Smooth muscle cell (in vitro differentiated cells): ENCODE results near the gene PTPRN2. TPM values are rescaled to one million over a fixed set of nuclear protein-coding genes. Genes with fewer than 3 reads are reported as not detected.

Experiments used
- DNase-seq: peaks from one replicate; lab custom pipeline; 2025; ENCODE audit not compliant: unreplicated experiment; lab: John Stamatoyannopoulos, UW
- H2AFZ ChIP-seq: fragments of 200-600 bp; sonication (generic); 2 replicates; pipeline ENCODE4 v1.6.0; 2016; ENCODE audit warnings: antibody characterized with exemption, low read depth, mild to moderate bottlenecking
- H3F3A ChIP-seq: fragments of 200-600 bp; sonication (generic); 2 replicates; pipeline ENCODE4 v1.6.0; 2017; ENCODE audit warnings: antibody characterized with exemption, low read depth
- H3K27ac ChIP-seq: fragments of 200-600 bp; sonication (generic); 2 replicates; pipeline ENCODE4 v1.5.1; 2016; ENCODE audit warnings: low read depth, mild to moderate bottlenecking
- H3K27me3 ChIP-seq: fragments of 200-600 bp; sonication (generic); 2 replicates; pipeline ENCODE4 v1.6.1; 2016; ENCODE audit warnings: low read depth, mild to moderate bottlenecking
- H3K36me3 ChIP-seq: fragments of 200-600 bp; sonication (generic); 2 replicates; pipeline ENCODE4 v1.5.1; 2016; ENCODE audit warnings: low read depth
- H3K4me1 ChIP-seq: fragments of 200-600 bp; sonication (generic); 2 replicates; pipeline ENCODE4 v1.5.1; 2016; ENCODE audit warnings: low read depth
- H3K4me2 ChIP-seq: fragments of 200-600 bp; sonication (generic); 2 replicates; pipeline ENCODE4 v1.6.0; 2016; ENCODE audit warnings: mild to moderate bottlenecking
- H3K4me3 ChIP-seq: fragments of 200-600 bp; sonication (generic); 2 replicates; pipeline ENCODE4 v1.5.1; 2016; ENCODE audit warnings: mild to moderate bottlenecking
- H3K79me2 ChIP-seq: fragments of 200-600 bp; sonication (generic); 2 replicates; pipeline ENCODE4 v1.6.0; 2016; ENCODE audit warnings: low read depth, mild to moderate bottlenecking
- H3K9ac ChIP-seq: fragments of 200-600 bp; sonication (generic); 2 replicates; pipeline ENCODE4 v1.6.0; 2016; ENCODE audit warnings: low read depth
- H3K9me3 ChIP-seq: fragments of 200-600 bp; sonication (generic); replicated peaks from 2 replicates; pipeline ENCODE4 v1.5.1; 2016; ENCODE audit warnings: low read depth
- H4K20me1 ChIP-seq: fragments of 200-600 bp; sonication (generic); 2 replicates; pipeline ENCODE4 v1.6.0; 2016; ENCODE audit warnings: low read depth
- WGBS: methylation state at CpG from one replicate; pipeline ENCODE4 v1.1.7; 2016; ENCODE audit warnings: low lambda C conversion rate; 5-methylcytosine and 5-hydroxymethylcytosine counted together
- polyA plus RNA-seq: library from polyadenylated mRNA; unstranded; fragments of >200 nt; fragmentation: Nextera tagmentation; extraction: Ambion mirVana; gene quantifications from 2 replicates; pipeline ENCODE4 v1.2.1, GENCODE V29; 2016
- total RNA-seq: library from RNA; depleted of rRNA; stranded (reverse); fragments of >200 nt; gene quantifications from 2 replicates; pipeline ENCODE4 v1.2.3, GENCODE V29; 2014
- TF ChIP-seq, protein P1 (sequence below): fragments of 200-600 bp; sonication (generic); IDR thresholded peaks from 2 replicates; pipeline ENCODE4 v1.5.1; 2017; ENCODE audit warnings: borderline replicate concordance, mild to moderate bottlenecking, antibody characterized with exemption; ENCODE audit not compliant: insufficient read depth, poor library complexity, severe bottlenecking

The PTPRN2 gene
- total and polyA plus RNA-seq, 2 experiments from 2014 or later = 0.09 to 0.87 TPM

DNA sequence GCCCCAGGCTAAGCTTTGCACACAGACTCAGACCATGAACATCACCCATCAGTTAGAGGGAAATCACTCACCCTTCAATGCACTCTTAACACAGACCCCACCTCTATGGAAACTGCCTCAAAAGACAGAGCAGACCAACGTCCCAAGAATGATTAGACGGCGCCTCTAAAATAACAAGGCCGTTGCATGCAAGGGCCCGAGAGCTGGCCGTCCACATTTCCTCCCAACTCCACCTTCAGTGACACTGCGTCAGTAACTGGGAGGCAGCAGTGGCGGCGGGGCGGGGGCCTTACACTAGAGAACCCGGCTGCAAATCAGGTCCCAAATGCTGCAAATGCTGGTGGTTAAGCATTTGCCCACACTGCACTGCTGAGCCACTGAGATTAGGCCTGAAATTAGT lies 115.0 kb downstream of the PTPRN2 start:
- 92% methylated on average over 11 of the region's 11 CpGs for WGBS
- DNase-seq = no peak
- no peaks in the 10 kb centered on the region for H4K20me1 ChIP-seq
- H2AFZ ChIP-seq = no peak overlapping the region
- no peaks in the 10 kb centered on the region for H3F3A ChIP-seq
- no peak overlapping the region for H3K27ac ChIP-seq
- no peaks in the 10 kb centered on the region for H3K27me3 ChIP-seq
- H3K36me3 ChIP-seq = no peaks in the 10 kb centered on the region
- no peak overlapping the region for H3K9ac ChIP-seq
- no peak overlapping the region for H3K4me3 ChIP-seq
- no peaks in the 10 kb centered on the region for H3K79me2 ChIP-seq
- TF ChIP-seq, protein P1, sequence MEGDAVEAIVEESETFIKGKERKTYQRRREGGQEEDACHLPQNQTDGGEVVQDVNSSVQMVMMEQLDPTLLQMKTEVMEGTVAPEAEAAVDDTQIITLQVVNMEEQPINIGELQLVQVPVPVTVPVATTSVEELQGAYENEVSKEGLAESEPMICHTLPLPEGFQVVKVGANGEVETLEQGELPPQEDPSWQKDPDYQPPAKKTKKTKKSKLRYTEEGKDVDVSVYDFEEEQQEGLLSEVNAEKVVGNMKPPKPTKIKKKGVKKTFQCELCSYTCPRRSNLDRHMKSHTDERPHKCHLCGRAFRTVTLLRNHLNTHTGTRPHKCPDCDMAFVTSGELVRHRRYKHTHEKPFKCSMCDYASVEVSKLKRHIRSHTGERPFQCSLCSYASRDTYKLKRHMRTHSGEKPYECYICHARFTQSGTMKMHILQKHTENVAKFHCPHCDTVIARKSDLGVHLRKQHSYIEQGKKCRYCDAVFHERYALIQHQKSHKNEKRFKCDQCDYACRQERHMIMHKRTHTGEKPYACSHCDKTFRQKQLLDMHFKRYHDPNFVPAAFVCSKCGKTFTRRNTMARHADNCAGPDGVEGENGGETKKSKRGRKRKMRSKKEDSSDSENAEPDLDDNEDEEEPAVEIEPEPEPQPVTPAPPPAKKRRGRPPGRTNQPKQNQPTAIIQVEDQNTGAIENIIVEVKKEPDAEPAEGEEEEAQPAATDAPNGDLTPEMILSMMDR = no peak
- H3K4me2 ChIP-seq = no peak overlapping the region
- H3K9me3 ChIP-seq = no peaks in the 10 kb centered on the region
- H3K4me1 ChIP-seq = peaks cover 8% of the 10 kb centered on the region

- H3K4me2 ChIP-seq = no peak overlapping the region
- H2AFZ ChIP-seq = no peak overlapping the region
- no peaks in the 10 kb centered on the region for H3K36me3 ChIP-seq
- no peaks in the 10 kb centered on the region for H3K27me3 ChIP-seq
- TF ChIP-seq, protein P1 = no peak
- no peak overlapping the region for H3K4me3 ChIP-seq
- no peak overlapping the region for H3K9ac ChIP-seq
- no peak overlapping the region for H3K27ac ChIP-seq
- no peaks in the 10 kb centered on the region for H3K9me3 ChIP-seq
- WGBS = 96% methylated on average over 18 of the region's 18 CpGs
- no peaks in the 10 kb centered on the region for H3F3A ChIP-seq
- no peaks in the 10 kb centered on the region for H4K20me1 ChIP-seq
- H3K4me1 ChIP-seq = peaks cover 11% of the 10 kb centered on the region
- no peak for DNase-seq
- H3K79me2 ChIP-seq = no peaks in the 10 kb centered on the region
Observed at GRCh38 chr7:158471716-158472115, 115.9 kb downstream of the PTPRN2 start.

GRCh38 chr7:158470336-158470735 lies 117.3 kb downstream of the PTPRN2 start:
- TF ChIP-seq, protein P1 = no peak
- Histone ChIP-seq H3K79me2 (no peaks in the 10 kb centered on the region), H3K4me2 (no peak overlapping the region), H2AFZ (no peak overlapping the region), H4K20me1 (no peaks in the 10 kb centered on the region), H3K9me3 (no peaks in the 10 kb centered on the region), H3K4me3 (no peak overlapping the region), H3F3A (no peaks in the 10 kb centered on the region), H3K36me3 (no peaks in the 10 kb centered on the region), H3K9ac (no peak overlapping the region), H3K27me3 (no peaks in the 10 kb centered on the region), H3K4me1 (peaks cover 11% of the 10 kb centered on the region), H3K27ac (no peak overlapping the region)
- 75% methylated on average over 16 of the region's 16 CpGs for WGBS
- no peak for DNase-seq

- no peak overlapping the region for H3K9ac ChIP-seq
- no peaks in the 10 kb centered on the region for H3K79me2 ChIP-seq
- TF ChIP-seq, protein P1 = no peak
- H3K4me2 ChIP-seq = peak overlapping the region; percentile 14
- H3K4me3 ChIP-seq = no peak overlapping the region
- no peak overlapping the region for H3K27ac ChIP-seq
- H3K4me1 ChIP-seq = peaks cover 11% of the 10 kb centered on the region
- 50% methylated on average over 8 of the region's 8 CpGs for WGBS
- H3K27me3 ChIP-seq = no peaks in the 10 kb centered on the region
- H3F3A ChIP-seq = no peaks in the 10 kb centered on the region
- no peaks in the 10 kb centered on the region for H3K9me3 ChIP-seq
- H4K20me1 ChIP-seq = no peaks in the 10 kb centered on the region
- no peak overlapping the region for H2AFZ ChIP-seq
- H3K36me3 ChIP-seq = no peaks in the 10 kb centered on the region
- DNase-seq = no peak
Observed at GRCh38 chr7:158469396-158470051, 118.1 kb downstream of the PTPRN2 start.
